K562 (cell line): ENCODE data around the gene MAN1B1. TPM values are rescaled to one million over a fixed set of nuclear protein-coding genes. Genes with fewer than 3 reads are reported as not detected.

Experiments
- CREM ChIP-seq: IDR thresholded peaks from 2 replicates; pipeline ENCODE4 v1.6.1; 2014; ENCODE audit warnings: antibody characterized with exemption, low read depth
- FOXM1 ChIP-seq, 2 experiments: fragments of 450-650 bp in 1 of 2; sonication (generic) in 1 of 2; formaldehyde crosslinking in 1 of 2; IDR thresholded peaks; 2 replicates each; pipeline versions ENCODE4 v1.6.1 to v1.9.0; 2017 to 2022; ENCODE audit warnings: low read depth in 2 of 2, mild to moderate bottlenecking in 2 of 2, missing genetic modification reagents in 1 of 2, moderate library complexity in 1 of 2
- polyA plus RNA-seq, 8 experiments: library from polyadenylated mRNA; depleted of rRNA in 4 of 8; stranded (reverse) in 5 of 8; unstranded in 3 of 8; fragments of >200 nt; fragmentation: Nextera tagmentation in 2 of 8; fragmentation: Illumina TruSeq in 1 of 8; extraction: Ambion mirVana in 2 of 8; extraction: Trizol in 1 of 8; gene quantifications; 2 replicates each; pipeline versions ENCODE4 v1.2.1 to v1.2.3, GENCODE V29; 2011 to 2014; ENCODE audit warnings: inconsistent platforms in 1 of 8, missing spikeins in 1 of 8
- total RNA-seq, 7 experiments: library from RNA; depleted of rRNA in 6 of 7; stranded (reverse); fragments of >200 nt in 6 of 7; fragmentation: Illumina TruSeq in 2 of 7; extraction: Trizol in 2 of 7; gene quantifications; 2 replicates each; pipeline versions ENCODE4 v1.2.1 to v1.2.3, GENCODE V29; 2011 to 2021; ENCODE audit warnings: low replicate concordance in 1 of 7
- TF ChIP-seq, protein P1 (sequence below): fragments of 450-650 bp; IDR thresholded peaks from 2 replicates; pipeline ENCODE4 v1.6.1; 2016; ENCODE audit warnings: antibody characterized with exemption
- TF ChIP-seq, protein P2 (sequence below): sonication (generic); formaldehyde crosslinking; IDR thresholded peaks from 2 replicates; pipeline ENCODE4 v1.8.0; 2022; ENCODE audit warnings: missing genetic modification reagents, mild to moderate bottlenecking, moderate library complexity, borderline replicate concordance
- TF ChIP-seq, protein P3 (sequence below): sonication (generic); formaldehyde crosslinking; IDR thresholded peaks from 2 replicates; pipeline ENCODE4 v1.9.0; 2022; ENCODE audit warnings: mild to moderate bottlenecking, missing genetic modification reagents

MAN1B1 gene
- total and polyA plus RNA-seq, 9 of the 15 experiments (the other 6 are each of a cell fraction or from before 2014, with no cell fraction given) = 0.55 to 36.6 (median 27.3) TPM

DNA sequence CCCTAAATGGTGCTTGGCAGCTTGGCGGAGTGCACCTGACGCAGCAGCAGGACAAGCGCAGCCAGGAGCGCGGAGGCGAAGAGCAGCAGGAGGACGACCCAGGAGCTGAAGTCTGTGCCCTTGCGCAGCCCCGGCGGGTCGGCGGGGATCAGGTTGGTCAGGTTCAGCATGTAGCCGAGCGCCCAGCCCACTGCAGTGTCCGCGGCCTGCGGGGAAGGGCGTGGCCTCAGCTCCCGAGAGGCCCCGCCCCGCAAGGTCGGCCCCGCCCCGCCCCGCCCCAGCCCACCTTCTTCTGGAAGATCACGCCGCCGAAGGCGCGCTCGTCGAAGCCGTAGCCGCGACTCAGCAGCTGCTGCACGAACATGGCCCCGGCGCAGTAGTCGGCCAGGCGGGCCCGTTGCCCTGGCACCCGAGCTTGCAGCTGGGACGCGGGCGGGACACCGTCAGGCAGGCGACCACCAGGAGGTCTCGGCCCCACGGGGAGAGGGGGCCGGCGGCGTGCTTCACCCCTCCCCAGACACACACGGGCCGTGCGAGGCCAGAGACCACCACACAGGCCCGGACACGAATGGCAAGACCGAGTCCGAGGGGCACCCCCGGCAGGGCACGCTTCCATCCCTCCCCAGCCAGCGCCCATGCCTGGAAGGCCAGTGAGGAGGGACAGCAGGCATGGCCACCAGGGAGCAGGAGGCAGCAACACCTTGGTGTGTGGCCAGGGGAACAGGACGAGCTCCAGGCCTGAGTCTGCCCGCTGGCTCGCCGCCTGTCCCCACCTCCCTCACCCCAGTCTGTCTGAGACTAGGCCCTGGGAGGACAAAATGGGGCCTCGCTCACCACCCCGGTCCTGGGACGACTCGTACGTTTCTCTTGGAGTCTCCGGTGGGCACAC lies 37.9 kb upstream of the MAN1B1 start (continued):
- TF ChIP-seq, protein P1, sequence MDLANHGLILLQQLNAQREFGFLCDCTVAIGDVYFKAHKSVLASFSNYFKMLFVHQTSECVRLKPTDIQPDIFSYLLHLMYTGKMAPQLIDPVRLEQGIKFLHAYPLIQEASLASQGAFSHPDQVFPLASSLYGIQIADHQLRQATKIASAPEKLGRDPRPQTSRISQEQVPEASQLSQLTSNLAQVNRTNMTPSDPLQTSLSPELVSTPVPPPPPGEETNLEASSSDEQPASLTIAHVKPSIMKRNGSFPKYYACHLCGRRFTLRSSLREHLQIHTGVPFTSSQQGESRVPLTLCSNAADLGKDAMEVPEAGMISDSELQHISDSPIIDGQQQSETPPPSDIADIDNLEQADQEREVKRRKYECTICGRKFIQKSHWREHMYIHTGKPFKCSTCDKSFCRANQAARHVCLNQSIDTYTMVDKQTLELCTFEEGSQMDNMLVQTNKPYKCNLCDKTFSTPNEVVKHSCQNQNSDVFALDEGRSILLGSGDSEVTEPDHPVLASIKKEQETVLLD = no peak
- TF ChIP-seq CREM = 0 out of 2 replicates have a peak, but pooled peaks have one; percentile 11
- no peak for TF ChIP-seq FOXM1 (IDR thresholded peaks at IDR 0.05; ENCODE audit: low read depth)
- no peak for TF ChIP-seq FOXM1 (CRISPR knock-in tag; IDR thresholded peaks at IDR 0.05; ENCODE audit: low read depth)
- TF ChIP-seq, protein P2, sequence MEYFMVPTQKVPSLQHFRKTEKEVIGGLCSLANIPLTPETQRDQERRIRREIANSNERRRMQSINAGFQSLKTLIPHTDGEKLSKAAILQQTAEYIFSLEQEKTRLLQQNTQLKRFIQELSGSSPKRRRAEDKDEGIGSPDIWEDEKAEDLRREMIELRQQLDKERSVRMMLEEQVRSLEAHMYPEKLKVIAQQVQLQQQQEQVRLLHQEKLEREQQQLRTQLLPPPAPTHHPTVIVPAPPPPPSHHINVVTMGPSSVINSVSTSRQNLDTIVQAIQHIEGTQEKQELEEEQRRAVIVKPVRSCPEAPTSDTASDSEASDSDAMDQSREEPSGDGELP (CRISPR knock-in tag) = peak; percentile 65
- TF ChIP-seq, protein P3, sequence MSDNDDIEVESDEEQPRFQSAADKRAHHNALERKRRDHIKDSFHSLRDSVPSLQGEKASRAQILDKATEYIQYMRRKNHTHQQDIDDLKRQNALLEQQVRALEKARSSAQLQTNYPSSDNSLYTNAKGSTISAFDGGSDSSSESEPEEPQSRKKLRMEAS (CRISPR knock-in tag) = 0 out of 2 replicates have a peak, but pooled peaks have one; percentile 10
